ENCODE results near the gene WDR70.
"Not testable (repeated sequence)": the region's sequence is repeated elsewhere in the genome, so short reads cannot be mapped to it uniquely, and the experiment has no call there.

WDR70 gene

GRCh38 chr5:37787742-37788141, 408.6 kb downstream of the WDR70 start:
- Histone ChIP-seq H3K27ac (no peak overlapping the region), H3K4me3 (no peak overlapping the region)
- no peak for DNase-seq (ENCODE audit: low spot score)
- no peak for TF ChIP-seq CTCF (IDR thresholded peaks at IDR 0.05)

DNA sequence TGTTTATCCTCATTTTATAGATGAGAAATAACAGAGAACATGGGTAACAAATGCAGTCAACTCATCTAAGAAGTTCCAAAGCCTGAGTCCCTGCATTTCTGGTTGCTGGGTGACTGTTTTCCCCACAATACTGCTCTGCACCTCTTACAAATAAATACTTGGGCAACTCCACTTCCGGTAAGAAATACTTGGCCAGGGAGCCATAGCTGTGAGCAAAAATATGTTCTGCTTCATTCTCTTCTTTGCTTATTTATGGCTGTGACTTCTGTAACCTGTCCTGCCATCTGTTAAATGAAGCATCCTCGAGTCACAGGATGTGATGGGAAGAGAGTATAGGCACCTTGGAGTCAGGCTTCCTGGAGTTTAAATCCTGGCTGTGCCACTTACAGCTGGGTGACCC, 410.9 kb downstream of the WDR70 start:
- TF ChIP-seq CTCF (IDR thresholded peaks at IDR 0.05) = no peak
- no peak overlapping the region for H3K27ac ChIP-seq
- no peak overlapping the region for H3K4me3 ChIP-seq
- no peak for DNase-seq (ENCODE audit: low spot score)

- Histone ChIP-seq H3K4me3 (no peak overlapping the region), H3K27ac (no peak overlapping the region)
- TF ChIP-seq CTCF (IDR thresholded peaks at IDR 0.05) = no peak
- DNase-seq (ENCODE audit: low spot score) = no peak
These were observed 412.2 kb downstream of the WDR70 start for GRCh38 chr5:37791321-37791720.

GRCh38 chr5:37792975-37793631, 414.0 kb downstream of the WDR70 start:
- H3K27ac ChIP-seq = no peak overlapping the region
- no peak for TF ChIP-seq CTCF (IDR thresholded peaks at IDR 0.05)
- no peak for DNase-seq (ENCODE audit: low spot score)
- H3K4me3 ChIP-seq = no peak overlapping the region

- not testable (repeated sequence) for DNase-seq (ENCODE audit: low spot score); H3K4me3 ChIP-seq; H3K27ac ChIP-seq
These were observed 416.2 kb downstream of the WDR70 start for GRCh38 chr5:37795292-37795691.

GRCh38 chr5:37796435-37796834, 417.3 kb downstream of the WDR70 start:
- not testable (repeated sequence) for H3K4me3 ChIP-seq; DNase-seq (ENCODE audit: low spot score); H3K27ac ChIP-seq

- TF ChIP-seq CTCF (IDR thresholded peaks at IDR 0.05) = no peak
These were observed 420.8 kb downstream of the WDR70 start for GRCh38 chr5:37799865-37800421.

DNA sequence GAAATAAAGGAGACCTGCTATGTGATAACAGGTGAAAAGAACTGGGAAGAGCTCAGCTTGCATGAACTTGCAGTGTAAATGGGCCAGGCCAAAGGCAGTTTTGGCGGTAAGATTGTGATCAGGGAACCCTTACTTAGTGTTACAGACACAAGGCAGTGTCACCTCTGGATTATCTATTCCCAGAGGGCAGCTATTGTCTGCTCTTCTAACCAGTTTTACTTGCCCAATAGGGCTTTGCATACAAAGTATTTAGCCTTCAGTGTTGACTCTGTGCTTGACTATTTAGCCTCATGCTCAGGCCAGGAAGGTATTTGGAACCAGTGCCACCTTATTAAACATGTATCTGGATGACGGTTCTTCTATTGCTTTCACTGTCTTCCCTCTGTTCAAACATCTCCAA, 422.4 kb downstream of the WDR70 start:
- TF ChIP-seq CTCF (IDR thresholded peaks at IDR 0.05) = no peak
- no peak overlapping the region for H3K4me3 ChIP-seq
- DNase-seq (ENCODE audit: low spot score) = no peak
- no peak overlapping the region for H3K27ac ChIP-seq

More at GRCh38 chr5:37799865-37800421, 420.8 kb downstream of the WDR70 start:
- Histone ChIP-seq H3K4me3 (no peak overlapping the region), H3K27ac (no peak overlapping the region)
- DNase-seq (ENCODE audit: low spot score) = no peak

Measured in coronary artery (tissue), 2 donors.